IMR-90 (cell line): ENCODE data around the gene ACKR2. TPM values are rescaled to one million over a fixed set of nuclear protein-coding genes. Genes with fewer than 3 reads are reported as not detected.

ENCODE experiments used
- ATAC-seq: fragments of 200-7000 bp; cut with Tn5 transposase; 2 replicates; pipeline ENCODE4 v1.9.1; 2020; ENCODE audit warnings: low read depth, mild to moderate bottlenecking, moderate library complexity
- BruUV-seq: library from RNA; stranded (reverse); fragments of 400-500 nt; replicated peaks from 2 replicates; lab custom pipeline; 2021; lab: Mats Ljungman, UMichigan
- CTCF ChIA-PET: fragments of 300-600 bp; formaldehyde crosslinking; extraction: SDS; loops from one replicate; lab custom pipeline; 2021; ENCODE audit warnings: antibody characterized with exemption; lab: Yijun Ruan, JAX
- POLR2A ChIA-PET: fragments of 300-600 bp; sonication (Branson Sonifier 250); formaldehyde crosslinking; loops from one replicate; lab custom pipeline; 2022; ENCODE audit warnings: antibody characterized with exemption; ENCODE audit not compliant: unreplicated experiment; lab: Charles Lee
- DNase-seq: peaks from one replicate; pipeline ENCODE4 v3.0.0; 2013
- H2AFZ ChIP-seq: replicated peaks from 2 replicates; pipeline ENCODE3; 2013; ENCODE audit warnings: low read length, mild to moderate bottlenecking; ENCODE audit not compliant: poor library complexity
- H2AK5ac ChIP-seq: 2 replicates; pipeline ENCODE4 v1.6.1; 2013; ENCODE audit warnings: low read depth, low read length, inconsistent platforms
- H2AK9ac ChIP-seq: replicated peaks from 2 replicates; pipeline ENCODE3; 2013; ENCODE audit warnings: mild to moderate bottlenecking, low read depth, low read length, moderate library complexity; ENCODE audit not compliant: poor library complexity
- H2BK120ac ChIP-seq: 2 replicates; pipeline ENCODE4 v1.6.1; 2013; ENCODE audit warnings: low read depth, low read length, inconsistent platforms
- H2BK15ac ChIP-seq: 3 replicates; pipeline ENCODE4 v1.6.1; 2013; ENCODE audit warnings: low read depth, low read length, inconsistent platforms
- H2BK20ac ChIP-seq: 2 replicates; pipeline ENCODE4 v1.6.1; 2013; ENCODE audit warnings: low read depth, mild to moderate bottlenecking, inconsistent platforms, low read length, moderate library complexity
- H2BK5ac ChIP-seq: 2 replicates; pipeline ENCODE4 v1.6.1; 2013; ENCODE audit warnings: mild to moderate bottlenecking, low read depth, low read length, inconsistent platforms; ENCODE audit not compliant: poor library complexity, severe bottlenecking
- H3K14ac ChIP-seq: replicated peaks from 2 replicates; pipeline ENCODE4 v1.6.1; 2013; ENCODE audit warnings: low read depth, low read length, inconsistent platforms
- H3K18ac ChIP-seq: 2 replicates; pipeline ENCODE4 v1.6.1; 2013; ENCODE audit warnings: low read depth, low read length, control low read depth
- H3K23ac ChIP-seq: 2 replicates; pipeline ENCODE4 v1.6.1; 2013; ENCODE audit warnings: low read depth, low read length, inconsistent platforms
- H3K27ac ChIP-seq: 2 replicates; pipeline ENCODE4 v1.5.1; 2013; ENCODE audit warnings: mild to moderate bottlenecking, control low read depth, low read length; ENCODE audit not compliant: insufficient read depth
- H3K27me3 ChIP-seq: 2 replicates; pipeline ENCODE4 v1.6.1; 2013; ENCODE audit warnings: low read length; ENCODE audit not compliant: control insufficient read depth, insufficient read depth
- H3K36me3 ChIP-seq: 2 replicates; pipeline ENCODE4 v1.6.1; 2013; ENCODE audit warnings: low read length, mixed read lengths; ENCODE audit not compliant: control insufficient read depth, insufficient read depth
- H3K4ac ChIP-seq: 2 replicates; pipeline ENCODE4 v1.6.1; 2013; ENCODE audit warnings: low read depth, low read length, inconsistent platforms
- H3K4me1 ChIP-seq: 2 replicates; pipeline ENCODE4 v1.6.1; 2013; ENCODE audit warnings: low read length, mixed read lengths; ENCODE audit not compliant: control insufficient read depth, insufficient read depth
- H3K4me2 ChIP-seq: 2 replicates; pipeline ENCODE4 v1.6.1; 2013; ENCODE audit warnings: low read depth, mild to moderate bottlenecking, control low read depth, low read length, moderate library complexity
- H3K4me3 ChIP-seq: 2 replicates; pipeline ENCODE4 v1.5.1; 2013; ENCODE audit warnings: low read depth, mild to moderate bottlenecking, control low read depth, low read length, moderate library complexity; ENCODE audit not compliant: insufficient read depth
- H3K56ac ChIP-seq: 2 replicates; pipeline ENCODE4 v1.6.1; 2013; ENCODE audit warnings: low read length, inconsistent platforms; ENCODE audit not compliant: insufficient read depth; ENCODE audit errors: extremely low read depth
- H3K79me1 ChIP-seq, 2 experiments: 2 replicates each; pipeline ENCODE4 v1.6.1; 2013; ENCODE audit warnings: low read length in 2 of 2, inconsistent platforms in 1 of 2, low read depth in 1 of 2
- H3K9ac ChIP-seq: 2 replicates; pipeline ENCODE4 v1.6.1; 2013; ENCODE audit warnings: low read depth, low read length, control low read depth
- H3K9me1 ChIP-seq: 2 replicates; pipeline ENCODE4 v1.6.1; 2013; ENCODE audit warnings: low read length, inconsistent platforms; ENCODE audit not compliant: insufficient read depth
- H3K9me3 ChIP-seq: 2 replicates; pipeline ENCODE4 v1.6.1; 2013; ENCODE audit warnings: low read length; ENCODE audit not compliant: control insufficient read depth, insufficient read depth
- H4K20me1 ChIP-seq: 2 replicates; pipeline ENCODE4 v1.6.1; 2013; ENCODE audit warnings: low read length, inconsistent platforms; ENCODE audit not compliant: insufficient read depth
- H4K5ac ChIP-seq: 2 replicates; pipeline ENCODE4 v1.6.1; 2013; ENCODE audit warnings: mild to moderate bottlenecking, low read depth, low read length, control low read depth
- H4K8ac ChIP-seq, 2 experiments: 2 replicates each; pipeline ENCODE4 v1.6.1; 2013; ENCODE audit warnings: low read depth in 2 of 2, low read length in 2 of 2, control low read depth in 1 of 2, inconsistent platforms in 1 of 2
- H4K91ac ChIP-seq: 2 replicates; pipeline ENCODE4 v1.6.1; 2013; ENCODE audit warnings: low read depth, low read length, inconsistent platforms; ENCODE audit not compliant: insufficient read depth
- BHLHE40 ChIP-seq: fragments of 150-350 bp; IDR thresholded peaks from 2 replicates; pipeline ENCODE4 v1.6.1; 2016; ENCODE audit warnings: mild to moderate bottlenecking, low read depth, low read length
- CTCF ChIP-seq: conservative IDR thresholded peaks from 2 replicates; pipeline ENCODE4 v1.5.1; 2012; ENCODE audit warnings: mild to moderate bottlenecking, low read depth, low read length, improper control_type of control experiment
- ELK1 ChIP-seq: fragments of 150-350 bp; IDR thresholded peaks from 2 replicates; pipeline ENCODE4 v1.6.1; 2016; ENCODE audit warnings: low read depth, mild to moderate bottlenecking, low read length, moderate library complexity, borderline replicate concordance
- FOS ChIP-seq: fragments of 150-350 bp; IDR thresholded peaks from 2 replicates; pipeline ENCODE4 v1.6.1; 2016; ENCODE audit warnings: low read depth, low read length
- MAFK ChIP-seq: IDR thresholded peaks from 2 replicates; pipeline ENCODE4 v1.6.1; 2012; ENCODE audit warnings: low read depth, low read length, improper control_type of control experiment
- RCOR1 ChIP-seq: IDR thresholded peaks from 2 replicates; pipeline ENCODE4 v1.6.1; 2012; ENCODE audit warnings: mild to moderate bottlenecking, low read length, improper control_type of control experiment; ENCODE audit not compliant: insufficient replicate concordance
- RFX5 ChIP-seq: IDR thresholded peaks from 2 replicates; pipeline ENCODE4 v1.8.0; 2012; ENCODE audit warnings: low read depth, mild to moderate bottlenecking, low read length, moderate library complexity
- WGBS, 2 experiments: methylation state at CpG; one replicate each; pipeline versions ENCODE4 v1.1.5 to v1.1.7; 2013; ENCODE audit warnings: missing lambda C conversion rate in 2 of 2; ENCODE audit not compliant: insufficient read length in 1 of 2; ENCODE audit errors: extremely low coverage in 2 of 2; 5-methylcytosine and 5-hydroxymethylcytosine counted together
- dilution Hi-C: fragments of 300-500 bp; cut with HindIII; formaldehyde crosslinking; loops from one replicate; pipeline ENCODE4 v1.14.3; 2018; ENCODE audit warnings: low sequenced_read_pairs; ENCODE audit not compliant: unreplicated experiment
- in situ Hi-C: fragments of 300-500 bp; cut with MboI; formaldehyde crosslinking; loops from 3 replicates; pipeline ENCODE4 v1.14.3; 2019; ENCODE audit warnings: low sequenced_read_pairs, inconsistent platforms, mixed read lengths
- intact Hi-C: fragments of 100-400 bp; cut with micrococcal nuclease; formaldehyde crosslinking; loops from 2 replicates; pipeline ENCODE4 v1.10.0; 2022
- polyA plus RNA-seq, 3 experiments: library from polyadenylated mRNA; depleted of rRNA; stranded (reverse); fragments of >200 nt; gene quantifications; 2 replicates each; pipeline ENCODE4 v1.2.3, GENCODE V29; 2012; ENCODE audit warnings: low replicate concordance in 1 of 3
- total RNA-seq: library from RNA; depleted of rRNA; stranded (reverse); fragments of >200 nt; gene quantifications from 2 replicates; pipeline ENCODE4 v1.2.3, GENCODE V29; 2012

ACKR2 gene
- total and polyA plus RNA-seq, 2 of the 4 experiments (the other 2 are of a cell fraction): 0.10 TPM; not detected in 1

GRCh38 chr3:42852441-42852840, 43.2 kb downstream of the ACKR2 start:
- WGBS, 2 experiments: 0% methylated on average over 1 of the region's 2 CpGs; no CpG with 5 or more reads in 1 of the 2 experiments
- Histone ChIP-seq H2BK20ac (no peak overlapping the region), H3K56ac (no peak overlapping the region), H3K18ac (no peak overlapping the region), H3K14ac (no peak overlapping the region), H3K9me1 (no peaks in the 10 kb centered on the region), H2AK5ac (no peak overlapping the region), H3K4me1 (no peaks in the 10 kb centered on the region), H4K20me1 (no peaks in the 10 kb centered on the region), H2AK9ac (no peak overlapping the region), H2BK5ac (no peak overlapping the region), H3K4me3 (no peak overlapping the region), H3K4me2 (no peak overlapping the region), H2BK120ac (no peak overlapping the region), H3K4ac (no peak overlapping the region), H3K36me3 (no peaks in the 10 kb centered on the region), H2BK15ac (no peak overlapping the region), H4K8ac (no peak overlapping the region), H3K79me1 (no peaks in the 10 kb centered on the region), H3K27ac (no peak overlapping the region), H4K91ac (no peak overlapping the region), H3K9me3 (no peaks in the 10 kb centered on the region), H4K5ac (no peak overlapping the region), H2AFZ (no peak overlapping the region), H3K23ac (no peak overlapping the region), H3K27me3 (peaks cover 44% of the 10 kb centered on the region), H3K9ac (no peak overlapping the region)
- ChIA-PET POLR2A (no interaction called here), CTCF (interaction anchor here (1.0 kb wide), 1 partner anchor 13 kb away, joined by 3 read pairs; no protein-coding TSS in a partner anchor)
- no peak for TF ChIP-seq MAFK
- no peak for TF ChIP-seq CTCF
- no peak for TF ChIP-seq BHLHE40
- TF ChIP-seq FOS: no peak
- TF ChIP-seq RCOR1: no peak
- TF ChIP-seq RFX5: no peak
- no peak for TF ChIP-seq ELK1
- intact Hi-C loops: no loop called here
- no TSS peak for BruUV-seq
- in situ Hi-C loops: no loop called here
- DNase-seq: no peak
- dilution Hi-C loops: no loop called here
- no peak for ATAC-seq
